ENCODE measurements around the gene CMTM2.

The CMTM2 gene

DNA sequence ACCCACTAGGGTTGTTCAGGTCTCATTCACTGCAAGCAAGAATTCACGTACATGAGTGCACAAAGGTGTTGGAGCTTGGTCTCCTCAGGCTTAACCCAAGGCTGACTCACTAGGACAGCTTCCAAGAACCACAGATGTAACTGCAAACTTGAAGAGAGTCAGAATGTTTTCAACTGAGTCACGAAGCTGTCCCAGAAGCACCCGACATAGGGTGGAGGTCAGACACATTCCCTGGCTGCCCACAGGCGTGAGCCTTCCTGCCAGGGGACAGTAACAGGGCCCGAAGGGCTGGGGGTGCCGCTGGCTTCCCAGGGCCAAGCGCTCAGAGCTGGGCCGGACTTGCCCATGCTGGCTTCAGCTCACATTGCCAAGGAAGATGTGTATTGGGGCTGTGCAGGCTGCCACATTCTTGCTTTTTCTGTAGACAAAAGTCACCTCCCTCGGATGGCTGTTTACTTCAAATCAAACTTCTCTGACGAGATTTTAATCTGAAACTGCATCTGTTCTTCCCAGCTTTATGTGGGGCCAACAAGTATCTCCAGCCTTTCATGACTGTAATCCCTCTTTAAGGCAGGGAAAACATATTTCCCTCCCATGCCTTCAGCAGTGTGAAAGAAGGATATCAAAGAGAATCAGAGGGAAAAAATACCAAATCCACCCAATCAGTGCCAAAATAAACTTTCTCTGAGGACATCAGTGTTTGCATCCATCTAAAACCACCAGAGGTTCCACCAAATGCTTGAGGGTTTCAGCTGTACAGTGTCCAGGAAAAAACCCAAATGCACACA is 39.5 kb downstream of the CMTM2 start:
- H3K27me3 ChIP-seq (ENCODE audit: low read length) = no peaks in the 10 kb centered on the region
- no peak overlapping the region for H3K4me2 ChIP-seq (ENCODE audit: low read depth, low read length, poor library complexity, severe bottlenecking)
- H3K36me3 ChIP-seq (ENCODE audit: low read length) = no peaks in the 10 kb centered on the region
- no peaks in the 10 kb centered on the region for H3F3A ChIP-seq (ENCODE audit: insufficient read depth)
- no peaks in the 10 kb centered on the region for H3K9me2 ChIP-seq (replicated peaks; ENCODE audit: insufficient read depth, low read length)
- H2AFZ ChIP-seq (ENCODE audit: low read depth, low read length, severe bottlenecking) = no peak overlapping the region
- H3K9me3 ChIP-seq (ENCODE audit: insufficient read depth, low read length) = no peaks in the 10 kb centered on the region
- H3K9ac ChIP-seq (ENCODE audit: low read length) = no peak overlapping the region
- H3K79me2 ChIP-seq (ENCODE audit: insufficient read depth, low read length) = no peaks in the 10 kb centered on the region
- no peaks in the 10 kb centered on the region for H4K20me1 ChIP-seq (ENCODE audit: low read depth, low read length)
- TF ChIP-seq, protein P1, sequence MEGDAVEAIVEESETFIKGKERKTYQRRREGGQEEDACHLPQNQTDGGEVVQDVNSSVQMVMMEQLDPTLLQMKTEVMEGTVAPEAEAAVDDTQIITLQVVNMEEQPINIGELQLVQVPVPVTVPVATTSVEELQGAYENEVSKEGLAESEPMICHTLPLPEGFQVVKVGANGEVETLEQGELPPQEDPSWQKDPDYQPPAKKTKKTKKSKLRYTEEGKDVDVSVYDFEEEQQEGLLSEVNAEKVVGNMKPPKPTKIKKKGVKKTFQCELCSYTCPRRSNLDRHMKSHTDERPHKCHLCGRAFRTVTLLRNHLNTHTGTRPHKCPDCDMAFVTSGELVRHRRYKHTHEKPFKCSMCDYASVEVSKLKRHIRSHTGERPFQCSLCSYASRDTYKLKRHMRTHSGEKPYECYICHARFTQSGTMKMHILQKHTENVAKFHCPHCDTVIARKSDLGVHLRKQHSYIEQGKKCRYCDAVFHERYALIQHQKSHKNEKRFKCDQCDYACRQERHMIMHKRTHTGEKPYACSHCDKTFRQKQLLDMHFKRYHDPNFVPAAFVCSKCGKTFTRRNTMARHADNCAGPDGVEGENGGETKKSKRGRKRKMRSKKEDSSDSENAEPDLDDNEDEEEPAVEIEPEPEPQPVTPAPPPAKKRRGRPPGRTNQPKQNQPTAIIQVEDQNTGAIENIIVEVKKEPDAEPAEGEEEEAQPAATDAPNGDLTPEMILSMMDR (IDR thresholded peaks at IDR 0.05; ENCODE audit: insufficient read depth, low read length, poor library complexity, severe bottlenecking) = no peak
- no peak for TF ChIP-seq EZH2phosphoT487 (conservative IDR thresholded peaks at IDR 0.05; ENCODE audit: low read length)
- no peak overlapping the region for H3K4me3 ChIP-seq (ENCODE audit: insufficient read depth, low read length, poor library complexity, severe bottlenecking)
- H3K27ac ChIP-seq (ENCODE audit: low read depth, low read length) = no peak overlapping the region

DNA sequence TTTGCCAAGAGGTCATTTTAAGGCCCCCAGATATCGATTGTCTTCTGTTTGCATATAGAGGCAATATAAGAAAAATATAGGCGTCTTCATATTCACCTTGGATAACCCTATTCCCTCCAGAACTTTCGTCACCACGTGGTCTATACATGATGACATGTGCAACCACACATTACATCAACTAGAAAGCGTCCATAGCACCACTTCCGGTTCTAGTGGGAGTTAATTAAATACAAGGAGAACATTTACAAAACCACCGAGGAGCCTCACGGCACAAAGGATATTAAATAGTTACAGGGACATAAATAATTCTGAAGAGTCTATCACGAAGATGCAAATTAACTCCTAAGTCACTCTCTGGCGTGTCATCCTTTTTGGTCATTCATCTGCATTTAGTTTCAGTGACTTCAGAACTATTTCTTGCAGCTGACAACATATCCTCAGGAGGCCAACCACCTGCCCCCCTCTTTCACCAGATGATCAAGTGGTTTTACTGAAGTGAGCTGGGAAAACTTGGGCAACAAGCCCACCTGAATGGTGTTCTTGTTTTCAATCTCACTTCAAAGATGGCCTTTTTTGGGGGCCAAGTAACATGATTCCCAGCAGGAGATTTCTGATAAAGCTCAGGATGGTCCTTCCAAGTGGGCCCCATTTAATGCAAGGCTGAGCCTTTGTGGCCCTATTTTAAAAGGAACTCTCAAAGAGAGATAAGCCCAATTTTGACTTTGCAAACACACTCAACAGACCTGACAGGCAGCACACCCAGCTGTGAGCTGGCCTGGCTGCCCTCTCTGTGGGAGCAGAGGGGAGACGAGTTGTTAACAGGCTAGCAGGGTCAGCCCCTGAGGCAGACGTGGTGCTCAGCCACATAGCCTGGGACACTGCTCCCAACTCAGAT is 40.5 kb downstream of the CMTM2 start:
- TF ChIP-seq EZH2phosphoT487 (conservative IDR thresholded peaks at IDR 0.05; ENCODE audit: low read length) = no peak
- TF ChIP-seq, protein P1 (IDR thresholded peaks at IDR 0.05; ENCODE audit: insufficient read depth, low read length, poor library complexity, severe bottlenecking) = no peak
- no peaks in the 10 kb centered on the region for H3K27me3 ChIP-seq (ENCODE audit: low read length)
- no peak overlapping the region for H3K4me2 ChIP-seq (ENCODE audit: low read depth, low read length, poor library complexity, severe bottlenecking)
- no peaks in the 10 kb centered on the region for H3K9me3 ChIP-seq (ENCODE audit: insufficient read depth, low read length)
- H3K9me2 ChIP-seq (replicated peaks; ENCODE audit: insufficient read depth, low read length) = no peaks in the 10 kb centered on the region
- H3K79me2 ChIP-seq (ENCODE audit: insufficient read depth, low read length) = no peaks in the 10 kb centered on the region
- H4K20me1 ChIP-seq (ENCODE audit: low read depth, low read length) = no peaks in the 10 kb centered on the region
- H3K9ac ChIP-seq (ENCODE audit: low read length) = no peak overlapping the region
- no peak overlapping the region for H3K27ac ChIP-seq (ENCODE audit: low read depth, low read length)
- H3K36me3 ChIP-seq (ENCODE audit: low read length) = no peaks in the 10 kb centered on the region
- H3F3A ChIP-seq (ENCODE audit: insufficient read depth) = no peaks in the 10 kb centered on the region
- no peak overlapping the region for H3K4me3 ChIP-seq (ENCODE audit: insufficient read depth, low read length, poor library complexity, severe bottlenecking)
- H2AFZ ChIP-seq (ENCODE audit: low read depth, low read length, severe bottlenecking) = no peak overlapping the region

DNA sequence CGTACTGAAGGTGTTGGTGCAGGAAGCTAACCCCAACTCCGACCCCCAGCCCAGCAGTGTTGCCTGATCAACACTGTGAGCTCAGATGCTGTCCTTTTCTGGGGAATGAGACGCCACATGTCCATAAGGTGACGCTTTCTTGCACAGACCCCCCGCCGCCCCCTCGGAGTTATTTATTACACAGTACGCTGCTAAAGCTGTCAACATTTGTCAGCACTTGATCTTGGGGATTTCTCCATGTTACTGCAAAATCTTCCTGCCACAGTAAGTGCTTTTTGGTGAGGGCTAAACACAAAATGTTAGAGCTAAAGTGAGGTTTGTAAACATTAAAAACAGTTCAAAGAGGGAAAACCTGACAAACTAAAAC is 41.1 kb downstream of the CMTM2 start:
- H3K27me3 ChIP-seq (ENCODE audit: low read length) = no peaks in the 10 kb centered on the region
- H3K4me2 ChIP-seq (ENCODE audit: low read depth, low read length, poor library complexity, severe bottlenecking) = no peak overlapping the region
- no peaks in the 10 kb centered on the region for H3K9me2 ChIP-seq (replicated peaks; ENCODE audit: insufficient read depth, low read length)
- no peak overlapping the region for H3K4me3 ChIP-seq (ENCODE audit: insufficient read depth, low read length, poor library complexity, severe bottlenecking)
- no peaks in the 10 kb centered on the region for H3K79me2 ChIP-seq (ENCODE audit: insufficient read depth, low read length)
- TF ChIP-seq, protein P1 (IDR thresholded peaks at IDR 0.05; ENCODE audit: insufficient read depth, low read length, poor library complexity, severe bottlenecking) = no peak
- TF ChIP-seq EZH2phosphoT487 (conservative IDR thresholded peaks at IDR 0.05; ENCODE audit: low read length) = no peak
- H3K9me3 ChIP-seq (ENCODE audit: insufficient read depth, low read length) = no peaks in the 10 kb centered on the region
- H3K36me3 ChIP-seq (ENCODE audit: low read length) = no peaks in the 10 kb centered on the region
- no peak overlapping the region for H3K9ac ChIP-seq (ENCODE audit: low read length)
- H3K27ac ChIP-seq (ENCODE audit: low read depth, low read length) = no peak overlapping the region
- H2AFZ ChIP-seq (ENCODE audit: low read depth, low read length, severe bottlenecking) = no peak overlapping the region
- H4K20me1 ChIP-seq (ENCODE audit: low read depth, low read length) = no peaks in the 10 kb centered on the region
- no peaks in the 10 kb centered on the region for H3F3A ChIP-seq (ENCODE audit: insufficient read depth)
